NCI-H1436 (cell line): ENCODE data around the gene SCN7A.
"Not testable (repeated sequence)": the region's sequence is repeated elsewhere in the genome, so short reads cannot be mapped to it uniquely, and the experiment has no call there.

Experiments
- DNase-seq: peaks from one replicate; lab custom pipeline; 2025; lab: John Stamatoyannopoulos, UW

SCN7A gene

GRCh38 chr2:166494140-166494624, at the start of gene SCN7A:
TSS of gene SCN7A (minus strand) at chr2:166494249. CDS start at chr2:166477696, 16,553 bp downstream.
- no peak for DNase-seq

- peak; percentile 59 for DNase-seq
These were observed 45.5 kb upstream of the SCN7A start for GRCh38 chr2:166539340-166540162.

- DNase-seq = no peak
These were observed 42.1 kb upstream of the SCN7A start for GRCh38 chr2:166536111-166536510.

- DNase-seq = no peak
These were observed 27.1 kb upstream of the SCN7A start for GRCh38 chr2:166521155-166521554.

GRCh38 chr2:166520604-166521003, 26.6 kb upstream of the SCN7A start:
- no peak for DNase-seq

GRCh38 chr2:166519391-166519962, 25.4 kb upstream of the SCN7A start:
- no peak for DNase-seq

GRCh38 chr2:166518634-166519390, 24.8 kb upstream of the SCN7A start:
- no peak for DNase-seq

GRCh38 chr2:166517533-166518061, 23.5 kb upstream of the SCN7A start:
- DNase-seq = no peak

- DNase-seq = peak; percentile 20
These were observed 22.8 kb upstream of the SCN7A start for GRCh38 chr2:166516712-166517303.

GRCh38 chr2:166513952-166514351, 19.9 kb upstream of the SCN7A start:
- DNase-seq = no peak

- DNase-seq = no peak
These were observed 5.2 kb upstream of the SCN7A start for GRCh38 chr2:166499281-166499680.

GRCh38 chr2:166491461-166491860, 2.6 kb downstream of the SCN7A start:
- DNase-seq = no peak

GRCh38 chr2:166487171-166487570, 6.9 kb downstream of the SCN7A start:
- no peak for DNase-seq

GRCh38 chr2:166485558-166486178, 8.4 kb downstream of the SCN7A start:
- DNase-seq = no peak

GRCh38 chr2:166472332-166472731, 21.7 kb downstream of the SCN7A start:
- DNase-seq = no peak

GRCh38 chr2:166468124-166469024, 25.7 kb downstream of the SCN7A start:
- no peak for DNase-seq

- DNase-seq = no peak
These were observed 29.9 kb downstream of the SCN7A start for GRCh38 chr2:166464187-166464586.

- DNase-seq = no peak
These were observed 30.4 kb downstream of the SCN7A start for GRCh38 chr2:166463640-166464039.

- no peak for DNase-seq
These were observed 35.4 kb downstream of the SCN7A start for GRCh38 chr2:166458674-166459073.

GRCh38 chr2:166455823-166456222, 38.2 kb downstream of the SCN7A start:
- not testable (repeated sequence) for DNase-seq
